GM12872 (cell line): ENCODE measurements around the gene PDIA5.

Experiments used
- CTCF ChIP-seq: IDR thresholded peaks from 3 replicates; pipeline ENCODE4 v1.5.1; 2011; ENCODE audit warnings: low read depth, mild to moderate bottlenecking, low read length, moderate library complexity; ENCODE audit not compliant: insufficient read depth

Gene PDIA5

GRCh38 chr3:123143669-123144411 is 77.0 kb downstream of the PDIA5 start:
- TF ChIP-seq CTCF, result no peak

GRCh38 chr3:123147754-123148535 is 81.1 kb downstream of the PDIA5 start:
- no peak for TF ChIP-seq CTCF

- no peak for TF ChIP-seq CTCF
Measured at GRCh38 chr3:123148772-123149171, 81.9 kb downstream of the PDIA5 start.

GRCh38 chr3:123149525-123149924 is 82.7 kb downstream of the PDIA5 start:
- no peak for TF ChIP-seq CTCF

- TF ChIP-seq CTCF, result no peak
Measured at GRCh38 chr3:123150449-123151215, 83.8 kb downstream of the PDIA5 start.

- TF ChIP-seq CTCF, result no peak
Measured at GRCh38 chr3:123151251-123151705, 84.5 kb downstream of the PDIA5 start.

GRCh38 chr3:123152687-123153086 is 85.9 kb downstream of the PDIA5 start:
- TF ChIP-seq CTCF, result no peak
